HG03135 (cell line): ENCODE results near the gene ZNF695.
"Not testable (repeated sequence)": the region's sequence is repeated elsewhere in the genome, so short reads cannot be mapped to it uniquely, and the experiment has no call there.

Experiments used
- ATAC-seq: cut with Tn5 transposase; IDR thresholded peaks from one replicate; pipeline ENCODE4 v1.9.1; 2021; ENCODE audit warnings: mild to moderate bottlenecking, moderate library complexity; ENCODE audit not compliant: unreplicated experiment

Gene ZNF695

DNA sequence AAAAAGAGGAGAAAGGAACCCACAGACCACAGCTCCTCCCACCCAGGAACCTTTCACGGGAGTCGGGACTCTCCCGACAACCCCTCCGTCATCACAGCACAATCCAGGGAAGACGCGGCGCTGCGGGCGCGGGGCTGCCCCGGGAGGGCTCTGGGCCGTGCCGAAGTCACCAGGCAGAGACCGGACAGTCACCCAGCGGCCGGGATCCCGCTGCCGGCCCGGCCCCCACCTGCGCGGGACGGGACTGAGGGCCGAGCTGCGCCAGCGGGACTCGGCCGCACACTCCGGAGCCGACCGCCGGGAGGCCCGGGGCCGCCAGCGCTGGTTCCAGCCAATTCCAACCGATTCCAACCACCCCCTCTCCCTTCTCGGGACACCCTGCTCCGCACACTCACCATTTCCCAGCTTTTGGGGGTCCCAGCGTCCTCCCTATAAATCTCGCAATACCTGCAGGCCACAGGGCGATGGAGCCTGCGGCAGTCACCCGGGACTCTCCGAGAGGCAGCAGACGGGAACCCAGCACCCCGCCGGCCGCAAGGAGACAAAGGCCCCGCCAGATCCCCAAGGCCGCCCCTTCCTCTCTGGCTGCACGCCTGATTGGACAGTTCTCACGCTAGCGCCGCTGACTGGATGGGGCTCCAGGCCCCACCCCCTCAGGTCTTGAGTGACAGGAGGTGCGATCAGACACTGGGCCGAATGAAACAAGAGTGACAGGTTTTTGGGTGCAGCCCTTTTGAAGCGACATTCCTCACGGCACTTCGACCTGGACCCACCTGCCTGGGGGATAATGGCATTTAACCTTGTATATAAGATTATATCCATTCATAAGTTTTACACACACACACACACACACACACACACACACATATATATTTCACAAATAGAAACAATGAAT is at the start of gene ZNF695:
TSS of gene ZNF695 (minus strand) at position 547 of the 895 bp plus-strand sequence. CDS start at position 398, 149 bp downstream.
- peak; percentile 99 for ATAC-seq

DNA sequence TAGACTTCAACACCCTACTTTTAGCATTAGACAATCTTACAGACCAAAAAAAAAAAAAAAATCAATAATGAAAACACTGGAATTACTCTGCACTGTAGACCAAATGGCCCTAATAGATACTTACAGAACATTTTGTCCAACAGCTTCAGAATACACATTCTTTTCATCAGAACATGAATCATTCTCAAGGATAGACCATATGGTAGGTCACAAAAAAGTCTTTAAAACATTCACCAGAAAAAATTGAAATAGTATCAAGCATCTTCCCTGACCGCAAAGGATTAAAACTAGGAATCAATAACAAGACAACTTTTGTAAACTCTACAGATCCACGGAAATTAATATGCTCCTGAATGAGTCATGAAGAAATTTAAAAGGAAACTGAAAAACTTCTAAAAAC is 48.2 kb upstream of the ZNF695 start:
- no peak for ATAC-seq

GRCh38 chr1:247054992-247055415 is 47.1 kb upstream of the ZNF695 start:
- no peak for ATAC-seq

DNA sequence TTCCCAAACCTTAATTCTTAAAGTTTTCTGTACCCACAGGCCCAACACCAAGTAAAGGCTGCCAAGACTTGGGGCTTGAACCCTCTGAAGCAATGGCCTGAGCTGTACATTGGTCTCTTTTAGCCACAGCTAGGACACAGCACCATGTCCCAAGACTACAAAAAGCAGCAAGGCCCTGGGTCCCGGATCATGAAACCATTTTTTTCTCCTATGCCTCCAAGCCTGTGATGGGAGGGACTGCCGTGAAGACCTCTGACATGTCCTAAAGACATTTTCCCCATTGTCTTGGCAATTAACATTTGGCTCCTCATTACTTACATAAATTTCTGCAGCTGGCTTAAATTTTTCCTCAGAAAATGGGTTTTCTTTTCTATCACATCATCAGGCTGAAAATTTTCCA is 39.8 kb upstream of the ZNF695 start:
- no peak for ATAC-seq

DNA sequence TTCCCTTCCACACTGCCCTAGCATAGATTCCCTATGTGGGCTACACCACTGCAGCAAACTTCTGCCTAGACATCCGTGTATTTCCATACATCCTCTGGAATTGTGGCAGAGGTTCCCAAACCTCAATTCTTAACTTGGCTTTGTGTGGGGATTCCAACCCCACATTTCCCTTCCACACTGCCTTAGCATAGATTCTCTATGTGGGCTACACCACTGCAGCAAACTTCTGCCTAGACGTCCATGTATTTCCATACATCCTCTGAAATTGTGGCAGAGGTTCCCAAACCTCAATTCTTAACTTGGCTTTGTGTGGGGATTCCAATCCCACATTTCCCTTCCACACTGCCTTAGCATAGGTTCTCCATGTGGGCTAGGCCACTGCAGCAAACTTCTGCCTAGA is 39.4 kb upstream of the ZNF695 start:
- ATAC-seq, result no peak

DNA sequence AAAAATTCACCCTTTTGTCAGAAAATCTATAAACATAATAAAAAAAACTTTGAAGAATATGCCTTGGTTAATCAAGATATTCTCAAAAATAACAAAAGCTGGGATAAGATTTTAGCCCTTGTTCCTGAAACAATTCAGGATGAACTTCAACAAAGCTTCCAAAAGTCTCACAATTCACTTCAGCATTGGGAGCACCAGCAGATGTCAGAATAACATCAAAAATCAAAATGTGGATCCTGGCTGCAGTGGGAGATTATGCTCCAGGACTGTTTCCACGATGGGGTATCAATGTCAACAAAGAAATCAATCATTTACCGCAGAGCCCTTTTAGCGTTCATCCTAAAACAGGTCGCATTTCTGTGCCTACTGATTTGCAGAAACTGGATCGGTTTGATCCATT is 35.5 kb upstream of the ZNF695 start:
- no peak for ATAC-seq

DNA sequence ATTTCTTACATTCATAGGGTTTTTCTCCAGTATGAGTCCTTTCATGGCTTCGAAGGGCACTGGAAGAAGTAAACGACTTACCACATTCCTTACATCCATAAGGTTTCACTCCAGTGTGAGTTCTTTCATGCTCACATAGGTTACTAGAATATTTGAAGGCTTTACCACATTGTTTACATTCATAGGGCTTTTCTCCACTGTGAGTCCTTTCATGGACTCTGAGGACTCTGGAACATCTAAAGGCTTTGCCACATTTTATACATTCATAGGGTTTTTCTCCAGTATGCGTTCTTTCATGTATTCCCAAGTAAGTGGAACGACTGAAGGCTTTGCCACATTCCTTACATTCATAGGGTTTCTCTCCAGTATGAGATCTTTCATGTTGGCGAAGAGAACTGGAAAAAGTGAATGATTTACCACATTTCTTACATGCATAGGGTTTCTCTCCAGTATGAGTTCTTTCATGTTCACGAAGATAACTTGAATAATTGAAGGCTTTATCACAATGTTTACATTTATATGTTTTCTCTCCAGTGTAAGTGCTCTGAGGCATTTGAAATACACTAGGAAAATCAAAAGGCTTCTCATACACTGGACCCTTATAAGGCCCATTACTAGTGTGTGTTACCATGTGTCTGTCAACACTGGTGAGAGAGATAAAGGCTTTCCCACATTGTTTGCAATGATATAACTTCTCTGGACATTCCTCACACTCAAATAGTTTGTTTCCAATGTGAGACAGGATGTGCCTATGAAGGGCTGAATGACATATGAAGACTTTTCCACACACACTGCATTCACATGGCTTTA is 29.9 kb upstream of the ZNF695 start:
- ATAC-seq, result no peak

DNA sequence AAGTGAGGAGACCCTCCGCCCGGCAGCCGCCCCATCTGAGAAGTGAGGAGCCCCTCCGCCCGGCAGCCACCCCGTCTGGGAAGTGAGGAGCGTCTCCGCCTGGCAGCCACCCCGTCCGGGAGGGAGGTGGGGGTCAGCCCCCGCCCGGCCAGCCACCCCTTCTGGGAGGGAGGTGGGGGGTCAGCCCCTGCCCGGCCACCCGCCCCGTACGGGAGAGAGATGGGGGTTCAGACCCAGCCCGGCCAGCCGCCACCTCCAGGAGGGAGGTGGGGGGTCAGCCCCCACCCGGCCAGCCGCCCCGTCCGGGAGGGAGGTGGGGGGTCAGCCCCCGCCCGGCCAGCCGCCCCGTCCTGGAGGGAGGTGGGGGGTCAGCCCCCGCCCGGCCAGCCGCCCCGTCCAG is 24.4 kb upstream of the ZNF695 start:
- ATAC-seq, result not testable (repeated sequence)

DNA sequence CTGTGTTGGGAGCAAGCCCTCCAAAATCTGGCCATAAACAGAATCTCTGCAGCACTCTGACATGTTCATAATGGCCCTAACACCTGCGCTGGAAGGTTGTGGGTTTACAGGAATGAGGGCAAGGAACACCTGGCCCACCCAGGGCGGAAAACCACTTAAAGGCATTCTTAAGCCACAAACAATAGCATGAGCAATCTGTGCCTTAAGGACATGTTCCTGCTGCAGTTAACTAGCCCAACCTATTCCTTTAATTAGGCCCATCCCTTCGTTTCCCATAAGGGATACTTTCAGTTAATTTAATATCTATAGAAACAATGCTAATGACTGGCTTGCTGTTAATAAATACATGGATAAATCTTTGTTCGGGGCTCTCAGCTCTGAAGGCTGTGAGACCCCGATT is 16.8 kb upstream of the ZNF695 start:
- not testable (repeated sequence) for ATAC-seq

DNA sequence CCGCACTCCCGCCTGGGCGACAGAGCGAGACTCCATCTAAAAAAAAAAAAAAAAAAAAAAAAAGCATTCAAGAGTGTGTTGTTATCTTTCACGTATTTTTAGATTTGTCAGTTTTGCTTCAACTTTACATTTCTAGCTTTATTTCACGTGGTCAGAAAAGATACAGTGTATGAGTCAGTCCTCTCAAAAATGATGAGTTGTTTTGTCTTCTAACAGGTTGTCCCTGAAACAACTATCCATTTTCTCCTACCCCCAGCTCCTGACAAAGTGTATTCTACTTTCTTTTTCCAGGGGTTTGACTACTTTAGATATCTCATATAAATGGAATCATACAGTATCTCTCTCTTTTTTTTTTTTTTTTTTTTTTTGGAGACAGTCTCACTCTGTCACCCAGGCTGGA is 5.5 kb upstream of the ZNF695 start:
- no peak for ATAC-seq

GRCh38 chr1:247008406-247008799 is 546 bp upstream of the ZNF695 start:
- no peak for ATAC-seq

DNA sequence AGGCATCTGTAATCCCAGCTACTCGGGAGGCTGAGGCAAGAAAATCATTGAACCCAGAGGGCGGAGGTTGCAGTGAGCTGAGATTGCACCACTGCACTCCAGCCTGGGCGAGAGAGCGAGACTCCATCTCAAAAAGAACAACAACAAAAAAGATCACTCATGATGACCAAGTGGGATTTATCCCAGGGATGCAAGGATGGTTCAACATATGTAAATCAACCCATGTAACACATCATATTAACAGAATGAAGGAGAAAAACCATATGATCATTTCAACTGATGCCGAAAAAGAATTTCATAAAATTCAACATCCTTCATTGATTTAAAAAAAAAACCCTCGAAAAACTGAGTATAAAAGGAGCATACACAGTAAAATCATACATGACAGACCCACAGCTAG is 3.8 kb downstream of the ZNF695 start:
- not testable (repeated sequence) for ATAC-seq

DNA sequence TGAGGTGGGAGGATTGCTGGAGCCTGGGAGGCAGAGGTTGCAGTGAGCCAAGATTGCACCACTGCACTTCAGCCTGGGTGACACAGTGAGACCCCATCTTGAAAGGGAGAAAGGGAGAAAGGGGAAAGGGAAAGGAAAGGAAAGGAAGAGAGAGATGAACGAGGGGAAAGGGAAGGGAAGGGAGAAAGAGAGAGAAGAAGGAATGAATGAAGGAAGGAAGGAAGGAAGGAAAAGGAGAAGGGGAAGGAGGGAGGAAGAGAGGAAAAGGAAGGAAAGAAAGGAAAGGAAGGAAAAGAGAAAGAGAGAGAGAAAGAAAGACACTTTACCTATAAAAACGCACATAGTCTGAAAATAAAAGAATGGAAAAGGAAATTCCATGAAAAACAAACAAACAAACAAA is 18.0 kb downstream of the ZNF695 start:
- ATAC-seq, result no peak

DNA sequence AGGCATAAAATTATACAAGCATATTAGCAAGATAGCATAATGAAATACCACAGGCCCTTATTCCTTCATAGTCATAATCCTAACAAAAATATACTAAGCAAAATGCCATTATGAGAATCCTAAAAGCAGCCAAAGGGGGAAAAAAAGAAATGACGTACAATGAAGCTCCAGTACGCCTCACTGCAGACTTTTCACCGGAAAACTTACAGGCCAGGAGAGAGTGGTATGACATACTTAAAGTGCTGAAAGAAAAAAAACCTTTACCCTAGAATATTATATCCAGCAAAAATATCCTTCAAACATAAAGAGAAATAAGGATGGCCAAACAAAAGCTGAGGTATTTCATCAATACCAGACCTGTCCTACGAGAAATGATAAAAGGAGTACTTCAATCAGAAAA is 19.5 kb downstream of the ZNF695 start:
- ATAC-seq, result no peak

DNA sequence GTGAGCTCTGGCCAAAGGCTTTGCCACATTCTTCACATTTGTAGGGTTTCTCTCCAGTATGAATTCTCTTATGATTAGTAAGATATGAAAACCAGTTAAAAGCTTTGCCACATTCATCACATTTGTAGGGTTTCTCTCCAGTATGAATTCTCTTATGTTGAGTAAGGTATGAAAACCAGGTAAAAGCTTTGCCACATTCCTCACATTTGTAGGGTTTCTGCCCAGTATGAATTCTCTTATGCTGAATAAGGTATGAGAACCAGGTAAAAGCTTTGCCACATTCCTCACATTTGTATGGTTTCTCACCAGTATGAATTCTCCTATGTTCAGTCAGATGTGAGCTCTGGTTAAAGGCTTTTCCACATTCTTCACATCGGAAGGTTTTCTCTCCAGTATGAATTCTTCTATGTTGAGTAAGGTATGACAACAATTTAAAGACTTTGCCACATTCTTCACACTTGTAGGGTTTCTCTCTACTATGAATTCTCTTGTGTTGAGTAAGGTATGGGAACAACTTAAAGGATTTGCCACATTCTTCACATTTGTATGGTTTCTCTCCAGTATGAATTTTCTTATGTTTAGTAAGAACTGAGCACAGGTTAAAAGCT is 20.7 kb downstream of the ZNF695 start:
- ATAC-seq, result no peak

DNA sequence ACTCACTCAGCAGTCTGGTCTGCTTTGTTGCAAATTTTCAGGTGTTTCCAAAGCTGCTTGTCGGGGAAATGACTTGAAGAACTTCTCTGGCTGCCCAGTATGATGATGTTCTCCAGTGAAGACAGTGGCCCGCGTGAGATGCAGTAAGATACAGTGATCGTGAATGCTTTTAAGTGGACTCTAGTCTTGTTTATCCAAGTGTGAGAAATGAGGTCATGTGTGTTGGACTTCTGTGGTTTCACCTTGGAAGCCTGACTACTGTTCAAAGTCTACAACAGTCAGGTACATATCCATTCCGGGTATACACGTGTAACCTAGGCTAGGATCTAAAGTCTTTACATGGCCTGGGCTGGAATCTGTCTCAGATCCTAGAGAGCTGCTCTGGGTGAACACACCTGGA is 29.1 kb downstream of the ZNF695 start:
- ATAC-seq, result no peak

DNA sequence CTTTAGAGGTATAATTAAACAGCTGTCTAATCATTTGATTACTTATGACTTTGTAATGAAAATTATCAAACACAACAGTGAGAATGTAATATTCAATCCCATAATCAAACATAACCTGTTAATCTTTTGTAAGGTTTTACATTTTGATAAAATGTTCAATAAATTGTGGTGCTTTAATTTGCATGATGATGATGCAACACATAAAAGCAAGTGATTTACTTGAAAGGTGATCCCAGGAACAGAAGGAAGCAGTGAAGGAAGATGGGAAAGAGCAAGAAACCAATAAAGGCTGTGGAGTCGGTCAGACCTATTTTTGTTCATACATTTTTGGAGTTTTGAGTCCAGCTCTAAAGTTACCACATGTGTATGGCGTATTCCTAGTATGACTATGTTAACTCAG is 29.6 kb downstream of the ZNF695 start:
- ATAC-seq, result no peak

DNA sequence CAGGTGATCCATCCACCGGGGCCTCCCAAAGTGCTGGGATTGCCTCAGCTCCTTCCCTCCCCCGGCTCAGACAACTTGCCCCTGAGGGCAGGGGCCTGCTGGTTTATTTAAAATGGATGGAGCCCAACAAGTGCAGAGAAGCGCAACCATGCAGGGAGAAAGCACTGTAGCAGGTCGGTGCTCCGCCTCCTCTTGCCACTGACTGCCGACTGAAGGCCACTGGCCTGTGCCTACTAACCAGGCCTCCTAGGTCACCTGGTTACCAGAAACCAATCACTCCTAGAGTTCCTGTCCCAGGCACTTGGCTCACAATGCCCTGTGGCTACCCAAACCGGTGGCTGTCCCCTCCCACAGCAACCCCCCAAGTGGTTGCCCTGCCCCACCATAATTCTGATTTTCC is 35.9 kb downstream of the ZNF695 start:
- no peak for ATAC-seq

- no peak for ATAC-seq
These were observed 36.7 kb downstream of the ZNF695 start for GRCh38 chr1:246971090-246971721.

GRCh38 chr1:246969621-246970020 is 38.2 kb downstream of the ZNF695 start:
- no peak for ATAC-seq

GRCh38 chr1:246966502-246966901 is 41.4 kb downstream of the ZNF695 start:
- no peak for ATAC-seq
